Natural killer cell (primary cell): ENCODE measurements around the gene PCGF3. TPM values are rescaled to one million over a fixed set of nuclear protein-coding genes. Genes with fewer than 3 reads are reported as not detected.

Source experiments
- ATAC-seq, 3 donors: fragments of 150-1000 bp in 2 of 3; fragments of 200-7000 bp in 1 of 3; cut with Tn5 transposase; 1 replicate in 1 of 3; 2 replicates in 2 of 3; pipeline ENCODE4 v1.10.0; 2021; ENCODE audit warnings: mild to moderate bottlenecking in 2 of 3, moderate library complexity in 2 of 3
- DNase-seq, 2 donors: peaks; one replicate each; pipeline versions ENCODE4 v3.0.0 to v3.0.0-alpha.2; 2013 to 2021; ENCODE audit warnings: mixed read lengths in 1 of 2
- H3K27ac ChIP-seq: one replicate; pipeline ENCODE4 v1.5.1; 2013; ENCODE audit warnings: mild to moderate bottlenecking, low read length
- H3K27me3 ChIP-seq: one replicate; pipeline ENCODE4 v1.6.1; 2013; ENCODE audit warnings: low read length; ENCODE audit not compliant: control insufficient read depth, insufficient read depth
- H3K36me3 ChIP-seq: one replicate; pipeline ENCODE4 v1.6.1; 2013; ENCODE audit warnings: low read length; ENCODE audit not compliant: control insufficient read depth, insufficient read depth
- H3K4me1 ChIP-seq: one replicate; pipeline ENCODE4 v1.6.1; 2013; ENCODE audit warnings: low read length; ENCODE audit not compliant: control insufficient read depth, insufficient read depth
- H3K4me3 ChIP-seq: one replicate; pipeline ENCODE4 v1.5.1; 2013; ENCODE audit warnings: low read length
- H3K9me3 ChIP-seq: one replicate; pipeline ENCODE4 v1.6.1; 2013; ENCODE audit warnings: low read length; ENCODE audit not compliant: control insufficient read depth, insufficient read depth
- H3K27ac Mint-ChIP-seq, 2 donors: one replicate each; pipeline ENCODE4 v1.8.0; 2022; ENCODE audit warnings: mild to moderate bottlenecking in 2 of 2, mixed read lengths in 2 of 2, moderate library complexity in 1 of 2
- H3K27me3 Mint-ChIP-seq, 2 donors: one replicate each; pipeline ENCODE4 v1.8.0; 2022; ENCODE audit warnings: low read depth in 2 of 2, mixed read lengths in 2 of 2
- H3K36me3 Mint-ChIP-seq: one replicate; pipeline ENCODE4 v1.8.0; 2022; ENCODE audit warnings: mixed read lengths
- H3K4me1 Mint-ChIP-seq, 2 donors: one replicate each; pipeline ENCODE4 v1.8.0; 2022; ENCODE audit warnings: mixed read lengths in 2 of 2
- H3K4me3 Mint-ChIP-seq: one replicate; pipeline ENCODE4 v1.8.0; 2022; ENCODE audit warnings: mild to moderate bottlenecking, moderate library complexity, mixed read lengths
- H3K9me3 Mint-ChIP-seq, 2 donors: one replicate each; pipeline ENCODE4 v1.8.0; 2022; ENCODE audit warnings: mixed read lengths in 2 of 2
- WGBS: methylation state at CpG from one replicate; pipeline ENCODE4 v1.1.7; 2013; ENCODE audit warnings: missing lambda C conversion rate; ENCODE audit not compliant: insufficient coverage; 5-methylcytosine and 5-hydroxymethylcytosine counted together
- intact Hi-C: fragments of 100-400 bp; cut with micrococcal nuclease; formaldehyde crosslinking; loops from one replicate; pipeline ENCODE4 v1.14.2; 2022
- total RNA-seq, 4 donors: library from RNA; stranded (reverse); fragments of 120-200 nt in 1 of 4; gene quantifications; one replicate each; pipeline versions ENCODE4 v1.2.3 to v1.2.4, GENCODE V29; 2013 to 2022
- TF ChIP-seq, protein P1 (sequence below): fragments of 200-600 bp; IDR thresholded peaks from one replicate; pipeline ENCODE4 v1.8.0; 2022; ENCODE audit warnings: antibody characterized with exemption

PCGF3 gene
- total RNA-seq, 3 donors from 2014 or later (not counting 1 experiment from before 2014, with no cell fraction given) = 71.2 to 101 (median 97.2) TPM

- no peaks in the 10 kb centered on the region for H3K4me1 ChIP-seq
- TF ChIP-seq, protein P1, sequence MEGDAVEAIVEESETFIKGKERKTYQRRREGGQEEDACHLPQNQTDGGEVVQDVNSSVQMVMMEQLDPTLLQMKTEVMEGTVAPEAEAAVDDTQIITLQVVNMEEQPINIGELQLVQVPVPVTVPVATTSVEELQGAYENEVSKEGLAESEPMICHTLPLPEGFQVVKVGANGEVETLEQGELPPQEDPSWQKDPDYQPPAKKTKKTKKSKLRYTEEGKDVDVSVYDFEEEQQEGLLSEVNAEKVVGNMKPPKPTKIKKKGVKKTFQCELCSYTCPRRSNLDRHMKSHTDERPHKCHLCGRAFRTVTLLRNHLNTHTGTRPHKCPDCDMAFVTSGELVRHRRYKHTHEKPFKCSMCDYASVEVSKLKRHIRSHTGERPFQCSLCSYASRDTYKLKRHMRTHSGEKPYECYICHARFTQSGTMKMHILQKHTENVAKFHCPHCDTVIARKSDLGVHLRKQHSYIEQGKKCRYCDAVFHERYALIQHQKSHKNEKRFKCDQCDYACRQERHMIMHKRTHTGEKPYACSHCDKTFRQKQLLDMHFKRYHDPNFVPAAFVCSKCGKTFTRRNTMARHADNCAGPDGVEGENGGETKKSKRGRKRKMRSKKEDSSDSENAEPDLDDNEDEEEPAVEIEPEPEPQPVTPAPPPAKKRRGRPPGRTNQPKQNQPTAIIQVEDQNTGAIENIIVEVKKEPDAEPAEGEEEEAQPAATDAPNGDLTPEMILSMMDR = no peak
- intact Hi-C loops = no loop called here
- H3K9me3 Mint-ChIP-seq = no peaks in the 10 kb centered on the region
- WGBS = 80% methylated on average over 4 of the region's 5 CpGs
- H3K27ac ChIP-seq = no peak overlapping the region
- H3K36me3 ChIP-seq = no peaks in the 10 kb centered on the region
- H3K4me3 ChIP-seq = no peak overlapping the region
- H3K36me3 Mint-ChIP-seq = no peaks in the 10 kb centered on the region
- H3K4me3 Mint-ChIP-seq = no peak overlapping the region
- ATAC-seq = no peak
- no peak for DNase-seq
- no peaks in the 10 kb centered on the region for H3K9me3 ChIP-seq
- peaks cover 0 to 6% of the 10 kb centered on the region in 2 donors for H3K4me1 Mint-ChIP-seq
- H3K27ac Mint-ChIP-seq = no peak overlapping the region
- peaks cover 22 to 32% of the 10 kb centered on the region in 2 donors for H3K27me3 Mint-ChIP-seq
- H3K27me3 ChIP-seq = no peaks in the 10 kb centered on the region
Measured at GRCh38 chr4:807792-808191, 102.2 kb downstream of the PCGF3 start.

DNA sequence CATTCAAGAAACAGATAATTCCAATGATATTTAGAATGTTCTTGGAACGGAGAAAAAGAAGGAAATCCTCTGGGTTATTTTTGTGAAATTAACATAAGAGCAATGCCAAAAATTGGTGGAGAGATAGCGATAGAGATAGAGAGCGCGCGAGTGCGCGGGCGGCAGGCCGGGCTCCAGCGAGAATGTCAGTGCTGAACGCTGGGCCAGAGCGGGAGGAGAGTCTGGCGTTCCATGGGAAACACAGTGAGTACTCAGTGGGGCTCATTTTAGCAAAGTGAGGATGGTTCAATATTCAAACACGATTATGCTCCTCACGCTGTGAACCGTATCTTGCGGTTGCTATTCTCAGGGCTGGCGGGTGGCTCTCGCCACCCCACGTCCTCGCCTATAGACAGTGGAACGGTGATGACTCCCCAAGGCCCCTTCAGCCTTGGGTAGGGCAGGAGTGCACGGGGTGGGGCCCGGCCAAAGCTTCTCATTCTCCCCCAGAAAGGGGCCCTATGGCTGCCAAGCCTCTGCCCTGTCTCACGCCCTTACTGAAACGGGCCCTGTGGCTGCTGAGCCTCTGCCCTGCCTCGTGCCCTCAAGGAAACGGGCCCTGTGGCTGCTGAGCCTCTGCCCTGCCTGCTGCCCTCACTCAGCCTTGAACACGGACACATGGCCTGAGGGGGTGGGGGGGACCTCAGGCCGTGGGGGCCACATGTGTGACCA, 103.4 kb downstream of the PCGF3 start:
- Mint-ChIP-seq H3K36me3 (no peaks in the 10 kb centered on the region), H3K9me3 (no peaks in the 10 kb centered on the region), H3K27me3 (peaks cover 28 to 42% of the 10 kb centered on the region in 2 donors), H3K27ac (no peak overlapping the region), H3K4me1 (peaks cover 0 to 6% of the 10 kb centered on the region in 2 donors), H3K4me3 (no peak overlapping the region)
- no peak for ATAC-seq
- TF ChIP-seq, protein P1 = no peak
- no peak for DNase-seq
- no peak overlapping the region for H3K4me3 ChIP-seq
- H3K9me3 ChIP-seq = no peaks in the 10 kb centered on the region
- intact Hi-C loops = no loop called here
- H3K27ac ChIP-seq = no peak overlapping the region
- 87% methylated on average over 30 of the region's 30 CpGs for WGBS
- no peaks in the 10 kb centered on the region for H3K4me1 ChIP-seq
- H3K27me3 ChIP-seq = peaks cover 4% of the 10 kb centered on the region
- no peaks in the 10 kb centered on the region for H3K36me3 ChIP-seq

DNA sequence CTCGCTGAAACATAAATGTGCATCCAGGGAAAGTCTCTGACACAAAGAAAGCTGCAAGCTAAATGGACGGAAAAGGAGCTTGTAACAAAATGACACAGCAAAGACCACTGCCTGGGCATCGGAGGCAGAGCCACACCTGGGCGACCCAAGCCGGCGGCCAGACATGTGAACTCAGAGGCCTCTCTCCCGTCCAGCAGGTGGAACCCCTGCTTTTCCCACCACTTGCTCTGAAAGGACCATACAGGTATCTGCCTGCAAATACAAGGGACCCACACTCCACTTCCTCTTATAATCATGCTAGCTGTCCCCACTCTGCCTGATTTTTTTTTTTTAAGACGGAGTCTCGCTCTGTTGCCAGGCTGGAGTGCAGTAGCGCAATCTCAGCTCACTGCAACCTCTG, 108.3 kb downstream of the PCGF3 start:
- H3K27me3 Mint-ChIP-seq = peaks cover 36 to 54% of the 10 kb centered on the region in 2 donors
- H3K4me3 Mint-ChIP-seq = no peak overlapping the region
- intact Hi-C loops = no loop called here
- no peaks in the 10 kb centered on the region for H3K36me3 ChIP-seq
- no peaks in the 10 kb centered on the region for H3K9me3 ChIP-seq
- ATAC-seq (no peak), DNase-seq (no peak)
- H3K9me3 Mint-ChIP-seq = no peaks in the 10 kb centered on the region
- H3K4me1 Mint-ChIP-seq = no peaks in the 10 kb centered on the region
- no peak overlapping the region for H3K27ac Mint-ChIP-seq
- no peak overlapping the region for H3K27ac ChIP-seq
- H3K4me1 ChIP-seq = no peaks in the 10 kb centered on the region
- H3K27me3 ChIP-seq = peaks cover 10% of the 10 kb centered on the region
- WGBS = 54% methylated on average over 10 of the region's 10 CpGs
- TF ChIP-seq, protein P1 = no peak
- no peaks in the 10 kb centered on the region for H3K36me3 Mint-ChIP-seq
- H3K4me3 ChIP-seq = no peak overlapping the region
